ENCODE measurements around the gene PRSS58.

GRCh38 chr7:142243823-142244222 is 14.0 kb downstream of the PRSS58 start:
- TF ChIP-seq CTCF (conservative IDR thresholded peaks at IDR 0.05; ENCODE audit: low read depth, low read length) (no peak), EZH2 (IDR thresholded peaks at IDR 0.05; ENCODE audit: borderline replicate concordance, low read depth, low read length, poor library complexity, severe bottlenecking) (no peak)
